Neural cell (in vitro differentiated cells): ENCODE data around the gene ZNF326. TPM values are rescaled to one million over a fixed set of nuclear protein-coding genes. Genes with fewer than 3 reads are reported as not detected.

Source experiments
- H2AFZ ChIP-seq: fragments of 200-600, 300-800 bp; sonication (generic), shearing (Covaris generic); 2 replicates; pipeline ENCODE4 v1.6.0; 2014; ENCODE audit warnings: low read depth, mild to moderate bottlenecking, antibody characterized with exemption, low read length, moderate library complexity
- H3F3A ChIP-seq: fragments of 200-600 bp; shearing (Covaris generic); 2 replicates; pipeline ENCODE4 v1.6.1; 2016; ENCODE audit warnings: mild to moderate bottlenecking, moderate library complexity, mixed read lengths, antibody characterized with exemption, low read length; ENCODE audit not compliant: insufficient read depth, poor library complexity, severe bottlenecking
- H3K27ac ChIP-seq: fragments of 200-600, 300-800 bp; sonication (generic), shearing (Covaris generic); 2 replicates; pipeline ENCODE4 v1.5.1; 2014; ENCODE audit warnings: mild to moderate bottlenecking, low read length, moderate library complexity
- H3K27me3 ChIP-seq: fragments of 300-800, 200-600 bp; sonication (generic), shearing (Covaris generic); 2 replicates; pipeline ENCODE4 v1.6.0; 2014; ENCODE audit warnings: mild to moderate bottlenecking, low read depth, low read length, moderate library complexity; ENCODE audit not compliant: insufficient read depth
- H3K36me3 ChIP-seq: fragments of 300-800, 200-600 bp; sonication (generic), shearing (Covaris generic); 2 replicates; pipeline ENCODE4 v1.5.1; 2014; ENCODE audit warnings: mild to moderate bottlenecking, antibody characterized with exemption, low read length, moderate library complexity; ENCODE audit not compliant: insufficient read depth
- H3K4me2 ChIP-seq: fragments of 300-800, 200-600 bp; sonication (generic), shearing (Covaris generic); 2 replicates; pipeline ENCODE4 v1.6.0; 2014; ENCODE audit warnings: mild to moderate bottlenecking, low read length
- H3K4me3 ChIP-seq: fragments of 300-800, 200-600 bp; sonication (generic), shearing (Covaris generic); 2 replicates; pipeline ENCODE4 v1.5.1; 2014; ENCODE audit warnings: mild to moderate bottlenecking, low read length, moderate library complexity
- H3K79me2 ChIP-seq: fragments of 200-600 bp; shearing (Covaris generic); replicated peaks from 2 replicates; pipeline ENCODE4 v1.6.0; 2014; ENCODE audit warnings: mild to moderate bottlenecking, low read length, moderate library complexity; ENCODE audit not compliant: insufficient read depth
- H3K9ac ChIP-seq: fragments of 300-800, 200-600 bp; sonication (generic), shearing (Covaris generic); 2 replicates; pipeline ENCODE4 v1.6.1; 2016; ENCODE audit warnings: mild to moderate bottlenecking, low read length, mixed read lengths
- H3K9me2 ChIP-seq: fragments of 200-600 bp; shearing (Covaris generic); 2 replicates; pipeline ENCODE4 v1.6.1; 2016; ENCODE audit warnings: mild to moderate bottlenecking, low read length, mixed read lengths; ENCODE audit not compliant: insufficient read depth
- H3K9me3 ChIP-seq: fragments of 200-600, 300-800 bp; sonication (generic), shearing (Covaris generic); 2 replicates; pipeline ENCODE4 v1.6.1; 2016; ENCODE audit warnings: mild to moderate bottlenecking, mixed run types, low read length, moderate library complexity, mixed read lengths
- H4K20me1 ChIP-seq: fragments of 200-600 bp; shearing (Covaris generic); 2 replicates; pipeline ENCODE4 v1.6.1; 2016; ENCODE audit warnings: mild to moderate bottlenecking, mixed run types; ENCODE audit not compliant: insufficient read depth
- CTCF ChIP-seq: fragments of 450-650 bp; IDR thresholded peaks from 2 replicates; pipeline ENCODE4 v1.5.1; 2014; ENCODE audit warnings: antibody characterized with exemption, mild to moderate bottlenecking, moderate library complexity; ENCODE audit not compliant: poor library complexity, severe bottlenecking
- EP300 ChIP-seq: fragments of 450-650 bp; conservative IDR thresholded peaks from 2 replicates; pipeline ENCODE4 v1.6.1; 2014; ENCODE audit warnings: antibody characterized with exemption, mild to moderate bottlenecking, moderate library complexity; ENCODE audit not compliant: poor library complexity, severe bottlenecking
- MXI1 ChIP-seq: fragments of 450-650 bp; conservative IDR thresholded peaks from 2 replicates; pipeline ENCODE4 v1.6.1; 2014; ENCODE audit warnings: antibody characterized with exemption, mild to moderate bottlenecking; ENCODE audit not compliant: poor library complexity, severe bottlenecking
- POLR2AphosphoS5 ChIP-seq: IDR thresholded peaks from 2 replicates; pipeline ENCODE4 v1.6.1; 2012
- RAD21 ChIP-seq: fragments of 450-650 bp; conservative IDR thresholded peaks from 2 replicates; pipeline ENCODE4 v1.6.1; 2014; ENCODE audit warnings: antibody characterized with exemption, mild to moderate bottlenecking, moderate library complexity
- REST ChIP-seq: IDR thresholded peaks from 2 replicates; pipeline ENCODE4 v1.6.1; 2012; ENCODE audit warnings: borderline replicate concordance
- SMC3 ChIP-seq: fragments of 450-650 bp; conservative IDR thresholded peaks from 2 replicates; pipeline ENCODE4 v1.6.1; 2014; ENCODE audit warnings: antibody characterized with exemption, mild to moderate bottlenecking, moderate library complexity; ENCODE audit not compliant: poor library complexity
- polyA plus RNA-seq: library from polyadenylated mRNA; depleted of rRNA; stranded (reverse); fragments of >200 nt; gene quantifications from 2 replicates; pipeline ENCODE4 v1.2.3, GENCODE V29; 2014

The ZNF326 gene
- polyA plus RNA-seq, 1 donor from 2014 or later, result 65.0 TPM

GRCh38 chr1:89962024-89962741, 32.7 kb upstream of the ZNF326 start:
- TF ChIP-seq EP300, result no peak
- TF ChIP-seq MXI1, result no peak
- TF ChIP-seq POLR2AphosphoS5, result no peak
- no peak for TF ChIP-seq RAD21
- no peak for TF ChIP-seq CTCF
- no peak for TF ChIP-seq REST
- no peaks in the 10 kb centered on the region for H3K9me3 ChIP-seq
- no peak overlapping the region for H2AFZ ChIP-seq
- H3K36me3 ChIP-seq, result no peaks in the 10 kb centered on the region
- H3K4me3 ChIP-seq, result no peak overlapping the region
- H3F3A ChIP-seq, result no peaks in the 10 kb centered on the region
- no peak overlapping the region for H3K9ac ChIP-seq
- no peak overlapping the region for H3K27ac ChIP-seq
- H3K4me2 ChIP-seq, result no peak overlapping the region
- H3K27me3 ChIP-seq, result no peaks in the 10 kb centered on the region
- no peaks in the 10 kb centered on the region for H4K20me1 ChIP-seq
- no peaks in the 10 kb centered on the region for H3K9me2 ChIP-seq
- H3K79me2 ChIP-seq, result no peaks in the 10 kb centered on the region

GRCh38 chr1:89962742-89963075, 32.2 kb upstream of the ZNF326 start:
- Histone ChIP-seq H3K79me2 (no peaks in the 10 kb centered on the region), H3K27ac (no peak overlapping the region), H3K27me3 (no peaks in the 10 kb centered on the region), H3K4me3 (no peak overlapping the region), H3F3A (no peaks in the 10 kb centered on the region), H3K36me3 (no peaks in the 10 kb centered on the region), H3K9me2 (no peaks in the 10 kb centered on the region), H3K9me3 (no peaks in the 10 kb centered on the region), H2AFZ (no peak overlapping the region), H3K4me2 (no peak overlapping the region), H3K9ac (no peak overlapping the region), H4K20me1 (no peaks in the 10 kb centered on the region)
- TF ChIP-seq RAD21 (no peak), SMC3 (no peak), REST (no peak)
